HS-27A (cell line): ENCODE measurements around the gene RBPJL.
"Not testable (repeated sequence)": the region's sequence is repeated elsewhere in the genome, so short reads cannot be mapped to it uniquely, and the experiment has no call there.

Experiments
- DNase-seq: peaks from one replicate; pipeline ENCODE4 v3.0.0-alpha.2; 2012; ENCODE audit warnings: low read depth, missing footprints

RBPJL gene

DNA sequence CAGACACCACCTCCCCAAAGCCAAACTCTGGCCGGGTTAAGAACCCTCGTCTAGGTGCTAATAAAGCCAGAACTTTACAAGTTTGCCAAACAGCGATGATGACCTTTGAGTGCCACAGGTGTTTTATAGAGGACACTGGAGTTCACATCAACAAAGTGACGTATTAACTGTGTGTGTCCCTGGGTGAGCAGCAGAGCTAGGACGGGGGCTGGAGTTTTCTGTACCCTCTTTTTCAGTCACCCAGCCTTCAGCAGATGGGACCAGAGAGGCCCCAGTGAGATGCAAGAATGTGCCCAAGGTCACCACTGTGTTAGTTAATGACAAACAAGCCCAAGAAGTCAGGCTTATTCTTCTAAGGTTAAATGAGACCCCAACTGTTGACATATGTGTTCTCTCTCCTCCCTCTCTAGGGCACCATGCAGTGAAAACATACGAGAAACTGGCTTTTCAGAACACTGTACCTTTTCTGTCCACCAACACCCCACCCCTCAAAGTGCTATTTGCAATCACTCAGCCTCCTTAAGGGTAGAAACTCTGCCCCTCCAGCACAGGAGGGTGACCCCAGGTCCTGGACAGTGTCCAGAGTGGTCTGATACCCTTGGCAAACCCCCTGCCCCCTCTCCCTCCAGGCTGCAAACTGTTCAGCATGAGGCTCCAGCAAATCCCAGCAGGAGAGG lies 36.4 kb downstream of the RBPJL start:
- no peak for DNase-seq

DNA sequence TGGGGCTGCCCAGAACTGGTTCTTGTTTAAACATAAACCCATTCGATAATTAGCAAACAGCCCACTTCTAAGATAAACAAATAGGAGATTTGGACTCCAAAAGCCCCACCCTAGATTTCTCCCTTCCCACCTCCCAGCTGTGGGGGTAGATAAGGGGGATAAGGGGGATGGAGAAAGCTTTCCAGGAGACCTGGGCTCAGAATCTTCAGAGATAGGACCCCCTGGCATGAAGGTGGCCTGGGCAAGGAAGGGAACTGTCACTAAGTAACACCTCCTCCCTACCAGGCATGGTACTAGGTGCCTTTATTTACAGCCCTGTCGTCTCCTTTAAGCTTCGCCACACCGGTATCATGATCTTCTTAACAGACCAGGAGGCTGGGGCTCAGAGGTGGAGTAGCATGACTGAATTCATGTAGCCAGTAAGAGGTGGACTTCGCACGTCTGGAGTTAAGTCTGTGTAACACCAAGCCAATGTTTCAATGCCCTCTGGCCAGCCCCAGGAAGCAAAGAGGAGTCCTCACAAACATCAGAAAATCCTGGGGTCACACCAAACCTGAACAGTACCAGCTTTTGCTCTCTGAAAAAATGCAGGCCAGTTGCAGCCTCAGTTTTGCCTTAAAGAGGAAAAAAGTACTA lies 37.0 kb downstream of the RBPJL start:
- DNase-seq, result no peak

DNA sequence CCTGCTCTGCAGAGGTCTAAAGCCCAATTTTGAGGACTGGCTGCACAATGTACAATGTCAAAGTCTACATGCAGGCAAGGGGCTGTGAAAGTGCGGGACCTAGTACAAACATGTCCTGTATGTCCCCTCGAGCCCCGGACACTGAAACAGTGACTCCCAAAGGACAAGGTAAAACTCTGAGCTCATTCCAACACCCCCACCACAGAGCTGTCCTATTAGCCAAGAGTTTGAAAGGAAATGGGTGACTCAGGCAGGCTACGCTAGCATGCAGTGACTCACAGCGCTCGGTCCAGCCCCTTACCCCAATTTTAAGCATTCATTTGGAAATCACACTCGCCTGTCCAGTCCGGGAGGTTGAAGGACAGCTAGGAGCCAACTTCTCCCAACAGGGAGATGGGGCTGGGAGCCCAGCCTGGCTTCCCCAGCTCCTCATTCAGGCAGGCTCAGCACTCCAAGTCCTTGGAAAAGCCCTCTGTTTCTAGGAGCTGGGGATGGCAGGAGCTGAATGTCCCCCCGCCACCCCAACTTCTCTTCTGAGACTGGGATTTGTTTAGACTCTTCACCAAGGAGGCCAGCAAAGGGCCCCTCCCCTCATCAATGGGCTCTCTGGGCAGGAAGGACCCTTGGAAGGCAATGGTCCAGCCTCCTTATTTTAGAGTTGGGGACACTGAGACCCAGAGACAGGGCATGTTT lies 37.7 kb downstream of the RBPJL start:
- DNase-seq, result no peak

DNA sequence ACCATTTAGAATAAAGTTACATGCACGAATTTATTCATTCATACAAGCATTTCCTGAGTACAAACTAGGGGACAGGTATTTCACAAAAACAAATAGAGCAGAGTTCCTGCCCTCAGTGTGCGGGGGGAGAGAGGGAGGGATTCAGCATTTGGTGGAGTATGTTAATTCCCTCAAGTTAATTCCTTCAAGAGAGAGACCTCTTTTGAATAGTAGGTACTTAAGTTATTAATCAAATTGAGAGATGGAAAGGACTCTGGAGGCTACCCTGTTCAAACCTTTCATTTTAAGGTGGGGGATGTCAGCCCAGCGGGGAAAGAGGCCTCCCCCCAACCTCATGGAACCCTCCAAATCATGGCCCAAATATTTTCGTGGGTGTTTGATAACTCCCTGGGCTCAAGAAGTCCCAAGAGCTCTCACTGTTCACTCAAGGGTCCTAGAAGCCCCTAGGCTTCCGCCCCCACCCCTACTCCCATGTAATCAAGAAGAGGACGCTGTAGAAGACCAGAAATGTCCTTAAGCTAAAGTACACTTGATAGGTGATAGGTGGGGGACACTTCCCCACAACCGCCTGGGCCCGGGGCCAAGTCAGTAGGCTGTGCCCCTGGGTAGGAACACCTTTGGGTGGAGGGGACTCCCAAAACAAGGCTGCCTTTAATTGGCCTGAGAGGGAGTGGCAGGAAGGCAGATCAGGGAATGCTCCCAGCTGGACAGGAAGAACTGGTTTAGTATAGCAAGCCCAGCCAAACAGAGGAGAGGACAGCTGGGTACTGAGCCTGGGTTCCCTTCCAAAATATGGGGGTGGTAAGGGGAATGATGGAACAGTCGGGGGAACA lies 38.7 kb downstream of the RBPJL start:
- no peak for DNase-seq

DNA sequence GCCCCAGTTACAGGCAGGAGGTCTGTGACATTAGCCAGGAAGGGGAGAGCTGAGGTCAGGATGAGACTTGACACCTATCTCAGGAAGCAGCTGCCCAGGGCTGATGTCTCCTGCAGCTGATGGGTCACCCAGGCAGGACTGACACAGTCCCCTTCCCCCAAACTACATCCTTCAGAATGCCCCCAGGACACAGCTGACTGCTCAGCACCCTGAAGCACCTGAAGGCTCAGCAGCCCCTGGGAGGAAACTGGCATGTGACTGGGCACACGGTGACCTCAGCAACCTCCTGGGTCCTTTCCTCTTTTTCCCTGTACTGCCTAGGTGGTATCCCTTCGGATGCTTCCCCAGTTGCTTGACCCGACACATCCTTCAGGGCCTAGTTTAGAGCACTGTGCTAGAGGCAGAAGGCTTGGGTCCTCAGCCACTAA lies 39.7 kb downstream of the RBPJL start:
- no peak for DNase-seq

DNA sequence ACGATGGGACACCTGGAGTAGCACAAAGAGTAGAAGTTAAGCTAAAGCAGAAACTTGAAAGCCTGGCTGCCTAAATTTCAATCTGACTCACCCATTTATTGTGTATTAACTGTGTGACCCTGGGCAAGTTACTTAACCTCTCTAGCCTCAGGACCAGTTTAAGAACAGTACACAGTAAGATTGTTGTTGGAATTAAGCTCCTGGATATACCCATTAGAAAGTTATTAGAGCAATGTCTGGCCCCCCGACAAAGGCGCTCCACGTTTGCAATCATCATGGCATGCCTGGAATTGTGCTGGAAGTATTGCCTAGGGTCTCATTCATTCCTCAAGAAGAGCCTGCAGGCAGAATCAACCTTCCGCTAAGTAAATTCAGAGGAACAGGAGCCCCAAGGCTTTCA lies 40.2 kb downstream of the RBPJL start:
- DNase-seq, result no peak

DNA sequence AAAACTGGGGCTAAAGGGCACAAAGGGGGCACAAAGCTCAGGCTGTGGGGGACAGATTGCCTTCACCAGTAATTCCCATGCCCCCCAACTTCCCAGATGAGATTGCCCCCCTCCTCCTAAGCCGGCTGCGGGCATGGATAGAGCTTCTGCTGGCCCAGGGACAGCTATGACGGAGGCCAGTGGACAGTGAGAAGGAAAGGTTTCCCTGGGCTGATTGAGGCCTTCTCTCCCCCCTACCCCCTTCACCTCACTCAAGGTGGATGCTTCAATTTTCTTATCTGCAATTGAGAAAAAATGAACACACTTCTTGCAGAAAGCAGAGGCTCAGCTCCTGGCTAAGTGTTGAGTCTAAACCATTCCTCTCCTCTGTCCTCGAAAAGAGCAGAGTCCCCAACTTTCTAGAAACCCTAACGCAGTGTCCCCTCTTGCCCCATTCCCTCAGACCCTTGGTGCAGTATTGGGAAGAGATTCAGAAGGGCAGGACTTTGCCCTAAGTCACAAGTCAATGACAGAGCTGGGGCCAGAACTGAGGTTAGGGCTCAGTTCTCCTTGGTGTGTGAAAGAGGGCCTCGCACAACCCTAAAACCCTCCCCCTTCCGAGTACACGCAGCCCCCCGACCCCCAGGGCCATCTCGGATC lies 40.8 kb downstream of the RBPJL start:
- no peak for DNase-seq

DNA sequence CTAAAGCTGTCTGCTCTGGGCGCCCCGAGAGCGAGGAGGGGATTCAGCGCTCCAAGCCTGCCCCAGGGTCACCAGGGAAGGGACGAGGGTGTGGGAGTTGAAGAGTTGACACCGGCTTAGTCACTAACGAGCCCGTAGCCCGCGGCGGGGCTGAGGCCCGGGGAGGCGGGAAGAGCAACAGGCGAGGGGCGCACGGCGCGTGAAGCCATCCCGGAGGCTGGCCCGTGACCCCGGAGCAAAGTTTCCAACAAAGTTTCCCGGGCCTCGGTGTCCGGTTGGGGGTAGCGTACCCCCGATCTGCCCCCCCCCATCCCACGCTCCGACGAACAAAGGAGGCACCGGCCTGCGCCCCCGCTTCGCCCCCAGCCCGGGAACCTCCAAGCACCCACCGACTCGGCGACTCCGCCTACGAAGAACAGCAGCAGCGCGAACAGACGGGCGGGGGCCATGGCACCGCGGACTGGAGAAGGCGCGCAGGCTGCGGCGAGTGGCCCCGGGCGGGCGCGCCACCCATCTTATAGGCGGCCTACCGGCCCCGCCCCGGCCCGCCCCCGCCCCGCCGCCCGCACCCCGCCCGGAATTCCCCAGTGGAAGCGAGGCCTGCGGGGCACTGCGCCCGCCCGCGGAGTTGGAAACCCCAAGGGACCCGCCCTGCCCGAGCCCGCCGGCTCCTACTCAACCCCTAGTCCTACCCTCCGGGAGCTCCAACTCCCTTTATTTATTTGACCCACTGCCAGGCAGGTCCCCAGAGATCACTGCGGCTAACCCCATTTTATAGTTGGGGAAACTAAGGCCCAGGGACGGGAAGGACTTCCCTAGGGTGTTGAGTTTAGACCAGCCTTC lies 41.5 kb downstream of the RBPJL start, which contains the start of gene SDC4:
SDC4 (minus strand) TSS at position 489 of the 843 bp plus-strand sequence; CDS start at position 449, 40 bp downstream.
- DNase-seq, result no peak

DNA sequence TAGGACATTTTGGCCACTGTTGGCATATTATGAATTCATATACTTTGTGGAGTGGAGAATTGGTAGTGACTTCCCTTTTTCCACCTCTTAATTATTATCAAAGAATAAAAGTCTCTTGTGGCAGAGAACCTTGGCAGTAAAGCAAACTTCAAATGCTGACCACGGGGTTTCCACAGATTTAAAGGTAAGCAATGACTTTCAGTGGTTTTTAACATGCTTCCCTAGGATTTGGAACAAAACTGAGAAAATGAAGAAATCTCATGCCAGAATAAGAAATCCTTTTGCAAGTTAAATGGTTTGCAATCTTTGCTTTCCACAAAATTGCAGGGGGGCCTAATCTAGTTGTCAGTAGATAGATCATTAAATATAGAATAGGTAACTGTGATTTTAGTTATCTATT lies 43.6 kb downstream of the RBPJL start:
- no peak for DNase-seq

DNA sequence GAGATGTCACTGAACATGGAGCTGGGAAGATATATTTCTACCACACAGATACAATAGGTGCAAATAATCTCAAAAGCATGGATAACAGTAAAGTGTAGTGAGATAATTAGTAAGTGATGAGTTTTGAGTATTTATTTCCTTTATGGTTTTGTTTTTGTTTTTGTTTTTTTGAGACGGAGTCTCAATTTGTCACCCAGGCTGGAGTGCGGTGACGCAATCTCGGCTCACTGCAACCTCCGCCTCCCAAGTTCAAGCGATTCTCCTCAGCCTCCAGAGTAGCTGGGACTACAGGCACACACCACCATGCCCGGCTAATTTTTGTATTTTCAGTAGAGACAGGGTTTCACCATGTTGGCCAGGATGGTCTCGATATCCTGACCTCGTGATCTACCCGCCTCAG lies 44.2 kb downstream of the RBPJL start:
- DNase-seq, result not testable (repeated sequence)

DNA sequence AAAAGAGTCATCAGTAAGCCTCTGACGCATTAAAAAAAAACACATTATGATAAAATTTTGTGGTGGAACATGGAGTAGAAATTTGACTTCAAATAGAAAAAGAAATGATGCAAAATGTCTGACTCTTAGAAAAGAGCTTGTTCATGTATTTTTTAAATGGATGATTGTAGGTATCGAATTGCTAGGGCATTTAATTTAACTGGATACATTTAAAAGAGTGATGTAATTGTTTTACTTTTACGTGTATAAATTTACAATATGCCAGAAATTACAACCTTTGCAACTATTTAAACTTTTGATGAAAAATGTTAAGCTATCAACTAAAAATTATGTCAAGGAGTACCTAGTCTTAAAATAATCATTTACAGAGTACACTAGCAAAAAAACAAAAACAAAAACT lies 46.1 kb downstream of the RBPJL start:
- DNase-seq, result no peak

DNA sequence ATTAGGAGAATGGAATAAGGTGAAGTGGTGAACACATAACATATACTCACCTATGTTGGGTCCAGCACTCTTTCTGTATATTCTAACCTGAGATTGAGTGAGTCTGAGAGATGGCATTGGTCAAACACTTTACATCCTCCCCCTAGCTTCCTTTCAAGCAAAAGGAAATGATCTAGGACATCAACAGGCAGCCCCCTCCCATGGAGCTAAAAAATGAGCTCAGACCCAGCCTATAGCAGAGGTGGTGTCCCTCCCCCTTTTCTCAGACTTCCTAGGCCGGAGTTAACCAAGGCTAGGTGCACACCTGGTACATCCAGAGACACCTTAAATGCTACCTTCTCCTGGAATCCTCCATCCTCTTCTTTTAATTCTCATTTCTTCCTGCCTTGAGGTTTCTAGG lies 47.1 kb downstream of the RBPJL start:
- DNase-seq, result no peak

DNA sequence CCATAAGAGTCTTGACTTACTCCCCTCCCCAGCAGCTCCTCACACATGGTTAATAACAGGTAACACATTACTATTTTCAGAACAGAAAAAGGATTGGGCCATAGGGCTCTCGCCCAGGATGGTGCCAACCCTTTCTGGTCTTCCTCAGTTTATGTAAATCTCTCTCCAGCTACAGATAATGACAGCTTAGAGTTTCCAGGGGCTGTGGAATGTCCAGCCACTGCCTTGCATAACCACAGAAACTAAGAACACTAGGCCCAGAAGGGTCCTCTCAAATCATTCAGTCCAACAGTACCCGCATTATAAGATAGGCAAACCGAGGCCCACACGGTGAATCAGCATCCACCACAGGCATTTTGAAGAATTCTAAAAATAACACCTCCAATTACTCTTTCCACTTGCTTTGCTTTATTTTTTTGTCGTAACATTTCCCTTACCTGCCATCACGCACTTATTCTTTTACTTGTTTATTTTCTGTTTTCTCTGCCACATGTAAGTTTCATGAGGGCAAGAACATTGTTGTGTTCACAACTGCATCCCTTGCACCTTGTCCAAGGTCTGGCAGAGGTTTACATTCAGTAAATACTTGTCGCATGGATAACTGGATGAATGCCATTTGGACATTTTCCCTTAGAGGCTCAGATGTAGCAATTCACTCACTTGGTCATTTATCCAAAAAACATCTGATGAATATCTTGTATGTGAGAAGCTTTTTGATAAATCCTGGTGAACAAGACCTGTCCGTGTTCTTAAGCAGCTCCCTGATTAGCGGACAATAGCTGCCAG lies 48.0 kb downstream of the RBPJL start:
- DNase-seq, result no peak

DNA sequence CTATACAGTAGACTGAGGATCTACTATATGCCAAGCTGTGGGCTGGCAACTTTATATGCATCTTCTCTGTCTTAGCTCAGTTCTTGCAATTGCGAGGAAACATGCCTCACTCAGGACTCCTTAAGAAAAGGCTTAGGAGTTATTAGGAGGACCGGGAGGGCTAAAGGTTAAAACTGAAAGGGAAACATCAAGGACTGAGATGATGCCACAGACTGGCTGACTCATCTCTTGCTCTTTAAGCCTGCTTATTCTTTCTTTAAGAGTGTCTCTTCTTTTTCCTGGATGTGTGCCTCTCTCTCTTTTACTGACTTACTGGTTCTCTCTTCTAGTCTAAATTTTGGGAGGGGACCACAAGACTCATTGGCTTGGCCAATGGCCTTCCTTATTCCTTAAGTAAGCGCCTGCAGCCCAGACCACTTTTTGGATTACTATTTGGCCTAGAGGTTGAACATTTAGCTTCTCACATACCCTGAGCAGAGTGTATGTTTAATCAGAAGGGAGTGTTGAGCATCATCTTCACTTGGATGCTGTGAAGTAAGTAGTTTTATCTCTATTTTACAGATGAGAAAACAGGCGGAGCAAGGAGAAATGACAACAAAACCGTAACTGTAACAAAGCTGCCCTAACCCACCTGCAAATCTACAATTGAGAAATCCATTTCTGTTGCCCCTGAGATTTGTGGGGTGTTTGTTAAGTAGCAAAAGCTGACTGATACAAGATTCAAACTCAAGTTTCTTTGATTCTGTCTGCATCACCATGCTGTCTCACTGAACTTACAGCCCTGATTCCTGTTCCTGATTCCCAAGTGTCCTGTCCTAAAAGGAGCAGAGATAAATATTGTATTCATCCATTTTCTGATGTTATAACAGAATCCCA lies 48.8 kb downstream of the RBPJL start:
- DNase-seq, result no peak

DNA sequence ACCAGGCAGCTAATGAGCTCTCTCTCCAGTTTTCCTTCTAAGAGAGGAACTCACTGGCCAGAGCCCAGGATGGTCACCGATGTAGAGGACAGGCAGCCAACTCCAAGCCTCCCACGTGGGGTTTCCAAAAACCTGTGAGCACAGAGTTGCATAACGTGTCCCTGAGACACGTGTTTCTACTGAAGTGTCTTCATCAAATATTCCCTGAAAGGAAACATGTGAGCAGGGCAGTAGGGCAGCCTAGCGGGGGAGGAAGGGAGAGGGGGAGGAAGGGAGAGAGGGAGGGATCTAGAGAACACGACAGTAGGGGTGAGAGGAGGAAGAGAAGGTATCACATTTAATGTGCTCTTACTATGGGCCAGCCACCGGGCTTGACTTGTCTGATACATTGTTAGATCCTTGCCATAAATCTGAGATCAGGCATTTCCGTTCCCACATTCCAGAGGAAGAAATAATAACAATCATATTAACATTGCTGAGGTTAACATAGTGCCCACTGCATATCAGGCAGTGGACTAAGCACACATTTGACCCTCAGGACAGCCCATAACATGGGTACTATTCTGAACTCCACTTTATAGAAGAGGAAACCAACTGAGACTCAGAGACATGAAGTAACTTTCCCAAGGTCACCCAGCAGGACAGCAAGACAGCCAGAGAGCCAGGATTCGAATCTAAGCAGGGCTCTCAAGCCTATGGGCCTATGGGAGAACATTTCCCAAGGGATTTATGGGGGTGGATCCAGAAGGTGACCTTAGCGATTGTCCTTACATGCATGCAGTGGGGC lies 51.8 kb downstream of the RBPJL start:
- no peak for DNase-seq

DNA sequence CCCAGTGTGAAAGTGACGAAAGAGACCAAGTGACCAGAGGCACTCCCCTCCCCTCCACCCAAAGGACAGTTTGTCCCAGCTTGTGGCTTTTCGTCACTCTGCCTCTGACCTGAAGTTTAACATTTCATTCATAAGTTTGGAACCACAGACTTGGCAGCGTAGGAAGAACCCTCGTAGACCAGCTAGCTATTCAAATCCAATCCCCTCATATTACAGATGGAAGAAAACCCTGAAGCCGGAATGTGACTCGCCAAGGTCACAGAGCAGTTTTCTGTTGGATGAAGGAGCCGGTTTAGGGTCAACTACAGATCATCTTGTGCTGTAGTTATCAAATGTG lies 52.4 kb downstream of the RBPJL start:
- DNase-seq, result no peak

DNA sequence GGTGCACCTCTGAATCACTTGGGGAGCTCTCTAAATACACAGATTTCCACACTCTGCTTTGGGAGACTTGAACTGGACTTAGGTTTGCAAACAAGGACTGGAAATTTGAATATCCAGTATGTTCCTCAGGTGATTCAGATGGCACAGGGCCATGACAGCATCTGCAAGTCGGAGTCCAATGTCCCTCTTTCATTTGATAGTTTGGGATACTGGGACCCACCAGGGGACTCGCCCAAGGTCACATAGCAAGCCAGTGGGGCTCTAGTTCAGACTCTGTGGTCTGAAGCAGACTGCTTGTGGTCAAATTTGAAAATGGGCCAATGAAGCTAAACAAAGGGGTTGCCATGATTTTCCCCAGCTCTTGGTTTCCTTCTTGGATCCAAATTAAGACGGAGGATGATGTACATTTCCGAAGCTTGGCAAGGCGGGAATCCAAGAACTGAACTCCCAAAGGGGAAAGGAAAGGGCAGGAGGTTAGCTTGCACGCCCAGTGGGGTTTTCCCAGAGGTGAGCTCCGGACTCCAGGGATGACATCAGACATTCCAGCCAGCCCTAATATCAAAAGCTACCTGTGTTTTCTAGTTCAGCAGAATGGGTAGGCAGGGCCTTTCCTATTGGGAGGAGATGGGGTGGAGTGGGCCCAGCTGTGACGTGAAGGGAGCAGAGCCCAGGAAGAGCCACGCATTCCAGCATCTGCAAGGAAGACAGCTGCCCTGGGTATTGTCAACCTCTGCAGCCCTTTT lies 52.9 kb downstream of the RBPJL start:
- DNase-seq, result no peak

DNA sequence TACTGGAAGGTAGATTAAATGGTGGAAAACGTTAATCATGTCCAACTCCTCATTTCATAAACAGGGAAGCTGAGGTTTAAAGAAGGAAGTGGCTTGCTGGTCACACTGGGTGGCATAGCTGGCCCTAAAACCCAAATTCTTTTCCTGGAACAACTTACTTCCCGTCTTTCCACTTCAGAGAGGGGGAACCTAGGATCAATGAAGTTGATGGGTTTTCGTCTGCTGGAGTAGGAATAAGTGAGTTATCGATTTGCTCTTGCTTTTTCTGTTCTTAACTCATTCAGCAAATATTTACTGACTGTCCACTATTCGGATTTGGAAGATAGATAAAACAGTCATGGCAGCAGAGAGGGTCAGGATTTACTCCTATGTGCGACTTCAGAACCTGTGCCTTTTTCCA lies 55.2 kb downstream of the RBPJL start:
- no peak for DNase-seq
